ENCODE measurements around the gene RFNG. TPM values are rescaled to one million over a fixed set of nuclear protein-coding genes. Genes with fewer than 3 reads are reported as not detected.
A peak's percentile ranks its signal among the peaks of the same experiment; 100 is the strongest.

The RFNG gene
- 20.5 TPM for total RNA-seq
- long read RNA-seq, transcript RFNG-201 (8 exons, 1,828 nt), result major isoform, 54 of 96 reads
- long read RNA-seq, transcript RFNG-207 (6 exons, 2,082 nt), result minor isoform, 7 of 96 reads
- long read RNA-seq, partial matches to known transcripts, result 14 of 96 reads
- long read RNA-seq, other reads (novel, unspliced or antisense), result 17 of 96 reads

GRCh38 chr17:82051776-82052637 lies at the start of gene RFNG, which contains the start of gene GPS1:
TSS of gene RFNG (minus strand) at chr17:82051811. CDS start at chr17:82051766, 45 bp downstream.
TSS of gene GPS1 (plus strand) at chr17:82051898. CDS start at chr17:82051932, 34 bp downstream.
- ATAC-seq (ENCODE audit: poor library complexity) (peak; percentile 83), DNase-seq (peak; percentile 89)
- intact Hi-C loops (cut with DNase I), result no loop called here

GRCh38 chr17:82101301-82101715 lies 49.7 kb upstream of the RFNG start:
- DNase-seq (peak; percentile 46), ATAC-seq (ENCODE audit: poor library complexity) (no peak)
- intact Hi-C loops (cut with DNase I), result no loop called here

- intact Hi-C loops (cut with DNase I), result no loop called here
- no peak for ATAC-seq (ENCODE audit: poor library complexity)
- peak; percentile 39 for DNase-seq
Observed at GRCh38 chr17:82100502-82101298, 49.1 kb upstream of the RFNG start.

GRCh38 chr17:82098939-82099763 lies 47.5 kb upstream of the RFNG start:
- ATAC-seq (ENCODE audit: poor library complexity) (peak; percentile 4), DNase-seq (no peak)
- intact Hi-C loops (cut with DNase I), result loop anchor here (5.0 kb wide), 1 partner anchor 62 kb away; the partner anchor contains the start of gene DCXR

- ATAC-seq (ENCODE audit: poor library complexity) (peak; percentile 90), DNase-seq (peak; percentile 96)
- intact Hi-C loops (cut with DNase I), result loop anchor here (5.0 kb wide), 1 partner anchor 61 kb away; the partner anchor contains the start of gene DCXR
Observed at GRCh38 chr17:82098169-82098938, 46.7 kb upstream of the RFNG start, which contains the start of gene FASN. TSS of gene FASN (minus strand) at chr17:82098236. CDS start at chr17:82096445, 1,791 bp downstream.

- DNase-seq (no peak), ATAC-seq (ENCODE audit: poor library complexity) (no peak)
- intact Hi-C loops (cut with DNase I), result loop anchor here (5.0 kb wide), 1 partner anchor 61 kb away; the partner anchor contains the start of gene DCXR
Observed at GRCh38 chr17:82097919-82098168, 46.2 kb upstream of the RFNG start.

- ATAC-seq (ENCODE audit: poor library complexity) (no peak), DNase-seq (peak; percentile 59)
- intact Hi-C loops (cut with DNase I), result loop anchor here (5.0 kb wide), 1 partner anchor 60 kb away; the partner anchor contains the start of gene DCXR
Observed at GRCh38 chr17:82097184-82097918, 45.7 kb upstream of the RFNG start.

- ATAC-seq (ENCODE audit: poor library complexity) (no peak), DNase-seq (no peak)
- intact Hi-C loops (cut with DNase I), result loop anchor here (5.0 kb wide), 1 partner anchor 59 kb away; the partner anchor contains the start of gene DCXR
Observed at GRCh38 chr17:82096709-82097183, 45.1 kb upstream of the RFNG start.

GRCh38 chr17:82095777-82096708 lies 44.4 kb upstream of the RFNG start:
- intact Hi-C loops (cut with DNase I), result loop anchor here (5.0 kb wide), 1 partner anchor 59 kb away; the partner anchor contains the start of gene DCXR
- ATAC-seq (ENCODE audit: poor library complexity) (no peak), DNase-seq (peak; percentile 36)

- no peak for ATAC-seq (ENCODE audit: poor library complexity)
- intact Hi-C loops (cut with DNase I), result loop anchor here (5.0 kb wide), 1 partner anchor 58 kb away; the partner anchor contains the start of gene DCXR
- DNase-seq, result peak; percentile 36
Observed at GRCh38 chr17:82094931-82095776, 43.5 kb upstream of the RFNG start.

GRCh38 chr17:82092995-82093751 lies 41.6 kb upstream of the RFNG start:
- intact Hi-C loops (cut with DNase I), result no loop called here
- DNase-seq (peak; percentile 32), ATAC-seq (ENCODE audit: poor library complexity) (no peak)

- intact Hi-C loops (cut with DNase I), result no loop called here
- no peak for ATAC-seq (ENCODE audit: poor library complexity)
- peak; percentile 35 for DNase-seq
Observed at GRCh38 chr17:82092628-82092994, 41.0 kb upstream of the RFNG start.

GRCh38 chr17:82092094-82092586 lies 40.5 kb upstream of the RFNG start:
- ATAC-seq (ENCODE audit: poor library complexity) (no peak), DNase-seq (peak; percentile 32)
- intact Hi-C loops (cut with DNase I), result no loop called here

Measured in Right ventricle myocardium superior (tissue), 1 donor.